Fibroblast of lung (primary cell): ENCODE results near the gene SLC9A3. TPM values are rescaled to one million over a fixed set of nuclear protein-coding genes. Genes with fewer than 3 reads are reported as not detected.

Experiments
- DNase-seq, 2 donors: peaks; one replicate each; pipeline versions ENCODE4 v3.0.0 to v3.0.0-alpha.2; 2010; ENCODE audit warnings: low read depth in 2 of 2
- H2AFZ ChIP-seq: 2 replicates; pipeline ENCODE4 v1.5.1; 2012; ENCODE audit warnings: low read length, control low read depth, inconsistent platforms
- H3K27ac ChIP-seq: 2 replicates; pipeline ENCODE4 v1.5.1; 2011; ENCODE audit warnings: low read length, control low read depth; ENCODE audit not compliant: insufficient read depth
- H3K27me3 ChIP-seq: 2 replicates; pipeline ENCODE4 v1.5.1; 2011; ENCODE audit warnings: mild to moderate bottlenecking, low read length; ENCODE audit not compliant: control insufficient read depth, insufficient read depth
- H3K36me3 ChIP-seq: 2 replicates; pipeline ENCODE4 v1.5.1; 2011; ENCODE audit warnings: low read length; ENCODE audit not compliant: control insufficient read depth, insufficient read depth
- H3K4me1 ChIP-seq: 2 replicates; pipeline ENCODE4 v1.5.1; 2011; ENCODE audit warnings: low read length; ENCODE audit not compliant: control insufficient read depth, insufficient read depth; ENCODE audit errors: extremely low read depth
- H3K4me2 ChIP-seq: 2 replicates; pipeline ENCODE4 v1.5.1; 2011; ENCODE audit warnings: low read length, control low read depth; ENCODE audit not compliant: insufficient read depth; ENCODE audit errors: extremely low read depth
- H3K4me3 ChIP-seq, 4 experiments: fragments of 200-600 bp in 1 of 4; sonication (generic) in 1 of 4; replicated peaks in 1 of 4; 2 replicates each; pipeline ENCODE4 v1.5.1; 2011 to 2016; ENCODE audit warnings: low read length in 4 of 4, low read depth in 3 of 4, mild to moderate bottlenecking in 3 of 4, control low read depth in 2 of 4, inconsistent platforms in 1 of 4, mixed read lengths in 1 of 4; ENCODE audit not compliant: insufficient read depth in 1 of 4; ENCODE audit errors: control extremely low read depth in 1 of 4
- H3K79me2 ChIP-seq: 2 replicates; pipeline ENCODE4 v1.5.1; 2012; ENCODE audit warnings: mild to moderate bottlenecking, low read length, inconsistent platforms; ENCODE audit not compliant: control insufficient read depth, insufficient read depth
- H3K9ac ChIP-seq: 2 replicates; pipeline ENCODE4 v1.5.1; 2011; ENCODE audit warnings: mild to moderate bottlenecking, low read length, control low read depth; ENCODE audit not compliant: insufficient read depth
- H3K9me3 ChIP-seq: 2 replicates; pipeline ENCODE4 v1.5.1; 2012; ENCODE audit warnings: low read depth, low read length; ENCODE audit not compliant: control insufficient read depth, insufficient read depth
- H4K20me1 ChIP-seq: 2 replicates; pipeline ENCODE4 v1.5.1; 2011; ENCODE audit warnings: low read length; ENCODE audit not compliant: control insufficient read depth, insufficient read depth; ENCODE audit errors: extremely low read depth
- EZH2 ChIP-seq: IDR thresholded peaks from 2 replicates; pipeline ENCODE4 v1.5.1; 2012; ENCODE audit warnings: low read length, control low read depth, mild to moderate bottlenecking; ENCODE audit errors: missing control alignments
- polyA plus RNA-seq, 2 donors: library from polyadenylated mRNA; depleted of rRNA in 1 of 2; stranded (reverse) in 1 of 2; unstranded in 1 of 2; fragments of >200 nt; gene quantifications; 2 replicates each; pipeline ENCODE4 v1.2.1, GENCODE V29; 2011 to 2012; ENCODE audit warnings: missing spikeins in 1 of 2
- total RNA-seq: library from RNA; depleted of rRNA; stranded (reverse); fragments of >200 nt; gene quantifications from 2 replicates; pipeline ENCODE4 v1.2.1, GENCODE V29; 2014
- TF ChIP-seq, protein P1 (sequence below), 2 donors: IDR thresholded peaks in 1 of 2; conservative IDR thresholded peaks in 1 of 2; 1 replicate in 1 of 2; 2 replicates in 1 of 2; pipeline ENCODE4 v1.5.1; 2011 to 2012; ENCODE audit warnings: low read length in 2 of 2, control low read depth in 1 of 2, inconsistent platforms in 1 of 2, low read depth in 1 of 2, mild to moderate bottlenecking in 1 of 2

Gene SLC9A3
- total and polyA plus RNA-seq, 2 donors (not counting 1 experiment from before 2014, with no cell fraction given), result 0.50 to 0.84 TPM

DNA sequence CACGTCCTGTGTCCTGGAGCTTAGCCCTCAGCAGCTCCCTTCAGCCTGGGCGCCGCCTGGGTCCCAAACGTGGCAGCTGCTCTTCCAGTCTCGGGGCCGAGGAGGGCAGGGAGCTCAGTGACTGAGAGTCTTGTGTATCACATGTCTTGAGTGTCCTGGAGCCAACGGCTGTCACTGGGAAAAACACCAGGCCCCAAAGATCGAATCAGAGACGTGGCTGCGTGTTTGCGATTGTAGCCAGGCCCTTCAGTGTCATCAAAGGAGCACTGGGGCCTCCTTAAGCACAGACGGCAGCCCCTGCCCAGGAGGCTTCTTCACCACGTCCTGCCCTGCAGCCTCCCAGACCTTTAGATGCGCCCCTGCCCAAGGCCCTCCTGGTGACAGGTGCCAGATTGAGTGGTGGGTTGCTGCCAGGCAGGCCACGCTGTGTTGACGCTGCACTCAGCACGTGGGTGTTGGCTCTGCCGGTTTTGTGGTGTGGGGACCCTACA lies 86.9 kb downstream of the SLC9A3 start:
- no peaks in the 10 kb centered on the region for H3K27me3 ChIP-seq
- no peak overlapping the region for H3K4me3 ChIP-seq
- no peak overlapping the region for H3K27ac ChIP-seq
- peaks cover 19% of the 10 kb centered on the region for H3K36me3 ChIP-seq
- H4K20me1 ChIP-seq, result no peaks in the 10 kb centered on the region
- TF ChIP-seq, protein P1, sequence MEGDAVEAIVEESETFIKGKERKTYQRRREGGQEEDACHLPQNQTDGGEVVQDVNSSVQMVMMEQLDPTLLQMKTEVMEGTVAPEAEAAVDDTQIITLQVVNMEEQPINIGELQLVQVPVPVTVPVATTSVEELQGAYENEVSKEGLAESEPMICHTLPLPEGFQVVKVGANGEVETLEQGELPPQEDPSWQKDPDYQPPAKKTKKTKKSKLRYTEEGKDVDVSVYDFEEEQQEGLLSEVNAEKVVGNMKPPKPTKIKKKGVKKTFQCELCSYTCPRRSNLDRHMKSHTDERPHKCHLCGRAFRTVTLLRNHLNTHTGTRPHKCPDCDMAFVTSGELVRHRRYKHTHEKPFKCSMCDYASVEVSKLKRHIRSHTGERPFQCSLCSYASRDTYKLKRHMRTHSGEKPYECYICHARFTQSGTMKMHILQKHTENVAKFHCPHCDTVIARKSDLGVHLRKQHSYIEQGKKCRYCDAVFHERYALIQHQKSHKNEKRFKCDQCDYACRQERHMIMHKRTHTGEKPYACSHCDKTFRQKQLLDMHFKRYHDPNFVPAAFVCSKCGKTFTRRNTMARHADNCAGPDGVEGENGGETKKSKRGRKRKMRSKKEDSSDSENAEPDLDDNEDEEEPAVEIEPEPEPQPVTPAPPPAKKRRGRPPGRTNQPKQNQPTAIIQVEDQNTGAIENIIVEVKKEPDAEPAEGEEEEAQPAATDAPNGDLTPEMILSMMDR (conservative IDR thresholded peaks at IDR 0.05 in 1 of 2, IDR thresholded peaks at IDR 0.05 in 1 of 2; ENCODE audit: low read depth in 1 of 2, low read length in 2 of 2), result no peak
- no peak for TF ChIP-seq EZH2
- DNase-seq, result no peak
- no peak overlapping the region for H3K4me2 ChIP-seq
- no peaks in the 10 kb centered on the region for H3K9me3 ChIP-seq
- H3K4me1 ChIP-seq, result peaks cover 3% of the 10 kb centered on the region
- no peak overlapping the region for H3K9ac ChIP-seq
- no peak overlapping the region for H2AFZ ChIP-seq
- H3K79me2 ChIP-seq, result peaks cover 3% of the 10 kb centered on the region

DNA sequence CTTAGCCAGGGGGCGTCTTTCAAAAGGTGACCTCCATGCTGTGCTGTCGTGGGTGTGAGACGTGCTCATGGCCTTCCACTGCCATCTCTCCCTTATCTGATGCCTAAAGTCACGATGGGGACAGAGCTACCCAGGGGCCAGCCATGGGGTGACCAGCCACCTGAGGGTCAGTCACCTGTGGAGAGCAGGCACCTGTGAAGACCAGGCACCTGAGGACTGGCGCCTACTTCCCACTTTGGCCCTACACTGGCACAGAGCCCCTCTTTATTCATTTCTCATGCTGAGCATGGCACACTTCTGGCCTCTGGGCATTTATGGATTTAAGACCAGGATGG lies 87.6 kb downstream of the SLC9A3 start:
- Histone ChIP-seq H3K36me3 (peaks cover 20% of the 10 kb centered on the region), H3K4me2 (no peak overlapping the region), H3K4me3 (no peak overlapping the region), H4K20me1 (no peaks in the 10 kb centered on the region), H2AFZ (no peak overlapping the region), H3K4me1 (peaks cover 5% of the 10 kb centered on the region), H3K79me2 (no peaks in the 10 kb centered on the region), H3K9me3 (no peaks in the 10 kb centered on the region), H3K27ac (no peak overlapping the region), H3K9ac (no peak overlapping the region), H3K27me3 (no peaks in the 10 kb centered on the region)
- DNase-seq, result no peak
- TF ChIP-seq, protein P1 (conservative IDR thresholded peaks at IDR 0.05 in 1 of 2, IDR thresholded peaks at IDR 0.05 in 1 of 2; ENCODE audit: low read depth in 1 of 2, low read length in 2 of 2), result no peak
- no peak for TF ChIP-seq EZH2

DNA sequence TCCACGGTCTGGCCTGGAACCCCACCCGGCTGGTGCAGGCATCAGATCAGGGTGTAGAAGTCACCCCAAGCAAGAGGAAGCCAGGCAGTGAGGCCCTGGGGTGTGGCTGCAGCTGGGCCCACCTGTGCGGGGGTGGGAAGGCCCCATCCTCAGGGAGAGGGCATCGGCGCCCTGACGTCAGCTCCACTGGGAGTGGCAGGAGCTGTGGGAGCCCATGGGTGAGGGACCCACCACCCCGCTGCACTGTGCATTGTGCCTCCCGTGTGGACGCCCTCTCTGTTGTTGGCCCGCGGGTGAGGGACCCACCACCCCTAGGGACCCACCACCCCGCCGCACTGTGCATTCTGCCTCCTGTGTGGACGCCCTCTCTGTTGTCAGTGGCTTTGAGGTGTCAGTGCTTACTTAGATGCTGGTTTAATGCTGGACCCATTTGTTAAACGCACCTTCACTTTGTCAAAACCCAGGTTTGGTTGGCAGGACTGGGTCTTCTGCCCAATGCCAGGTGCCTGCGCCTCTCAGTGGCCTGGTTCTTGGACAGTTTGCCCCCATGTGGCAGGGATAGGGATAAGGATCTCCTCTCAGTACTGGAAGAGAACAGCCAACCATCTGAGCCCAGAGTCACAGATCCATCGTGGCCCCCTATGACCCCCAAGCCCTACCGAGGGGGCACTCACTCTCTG lies 88.1 kb downstream of the SLC9A3 start:
- Histone ChIP-seq H3K27me3 (no peaks in the 10 kb centered on the region), H3K9ac (no peak overlapping the region), H3K4me1 (peaks cover 5% of the 10 kb centered on the region), H3K4me3 (no peak overlapping the region), H3K36me3 (peaks cover 21% of the 10 kb centered on the region), H3K27ac (no peak overlapping the region), H4K20me1 (no peaks in the 10 kb centered on the region), H3K79me2 (no peaks in the 10 kb centered on the region), H3K4me2 (no peak overlapping the region), H3K9me3 (no peaks in the 10 kb centered on the region), H2AFZ (no peak overlapping the region)
- TF ChIP-seq EZH2, result no peak
- TF ChIP-seq, protein P1 (conservative IDR thresholded peaks at IDR 0.05 in 1 of 2, IDR thresholded peaks at IDR 0.05 in 1 of 2; ENCODE audit: low read depth in 1 of 2, low read length in 2 of 2), result peak; percentile 35 to 62
- peak in 1 of 2 donors; percentile 40 for DNase-seq
